ENCODE data around the gene CATSPERD.

Gene CATSPERD

GRCh38 chr19:5806905-5807304, 86.5 kb downstream of the CATSPERD start:
- TF ChIP-seq GATA3 (IDR thresholded peaks at IDR 0.05; ENCODE audit: low read depth, low read length) (no peak), GATA2 (IDR thresholded peaks at IDR 0.05; ENCODE audit: low read depth, low read length) (no peak)

GRCh38 chr19:5808120-5808816, 87.8 kb downstream of the CATSPERD start:
- TF ChIP-seq GATA2 (IDR thresholded peaks at IDR 0.05; ENCODE audit: low read depth, low read length) (no peak), GATA3 (IDR thresholded peaks at IDR 0.05; ENCODE audit: low read depth, low read length) (no peak)

- TF ChIP-seq GATA3 (IDR thresholded peaks at IDR 0.05; ENCODE audit: low read depth, low read length) = no peak
- no peak for TF ChIP-seq GATA2 (IDR thresholded peaks at IDR 0.05; ENCODE audit: low read depth, low read length)
Observed at GRCh38 chr19:5809053-5809452, 88.6 kb downstream of the CATSPERD start.

- TF ChIP-seq GATA3 (IDR thresholded peaks at IDR 0.05; ENCODE audit: low read depth, low read length) (no peak), GATA2 (IDR thresholded peaks at IDR 0.05; ENCODE audit: low read depth, low read length) (no peak)
Observed at GRCh38 chr19:5809469-5809868, 89.0 kb downstream of the CATSPERD start.

GRCh38 chr19:5811117-5811516, 90.7 kb downstream of the CATSPERD start:
- TF ChIP-seq GATA2 (IDR thresholded peaks at IDR 0.05; ENCODE audit: low read depth, low read length) (no peak), GATA3 (IDR thresholded peaks at IDR 0.05; ENCODE audit: low read depth, low read length) (no peak)

- TF ChIP-seq GATA3 (IDR thresholded peaks at IDR 0.05; ENCODE audit: low read depth, low read length) (no peak), GATA2 (IDR thresholded peaks at IDR 0.05; ENCODE audit: low read depth, low read length) (no peak)
Observed at GRCh38 chr19:5814123-5814851, 93.8 kb downstream of the CATSPERD start.

GRCh38 chr19:5814852-5815246, 94.4 kb downstream of the CATSPERD start:
- TF ChIP-seq GATA2 (IDR thresholded peaks at IDR 0.05; ENCODE audit: low read depth, low read length) (no peak), GATA3 (IDR thresholded peaks at IDR 0.05; ENCODE audit: low read depth, low read length) (no peak)

- no peak for TF ChIP-seq GATA3 (IDR thresholded peaks at IDR 0.05; ENCODE audit: low read depth, low read length)
- TF ChIP-seq GATA2 (IDR thresholded peaks at IDR 0.05; ENCODE audit: low read depth, low read length) = no peak
Observed at GRCh38 chr19:5817218-5817617, 96.8 kb downstream of the CATSPERD start.

GRCh38 chr19:5818594-5818993, 98.2 kb downstream of the CATSPERD start:
- TF ChIP-seq GATA3 (IDR thresholded peaks at IDR 0.05; ENCODE audit: low read depth, low read length) = no peak
- TF ChIP-seq GATA2 (IDR thresholded peaks at IDR 0.05; ENCODE audit: low read depth, low read length) = no peak

GRCh38 chr19:5820785-5821184, 100.3 kb downstream of the CATSPERD start:
- TF ChIP-seq GATA2 (IDR thresholded peaks at IDR 0.05; ENCODE audit: low read depth, low read length) (no peak), GATA3 (IDR thresholded peaks at IDR 0.05; ENCODE audit: low read depth, low read length) (no peak)

- TF ChIP-seq GATA3 (IDR thresholded peaks at IDR 0.05; ENCODE audit: low read depth, low read length) (no peak), GATA2 (IDR thresholded peaks at IDR 0.05; ENCODE audit: low read depth, low read length) (no peak)
Observed at GRCh38 chr19:5821521-5822180, 101.2 kb downstream of the CATSPERD start.

GRCh38 chr19:5822181-5822844, 101.9 kb downstream of the CATSPERD start:
- TF ChIP-seq GATA2 (IDR thresholded peaks at IDR 0.05; ENCODE audit: low read depth, low read length) (no peak), GATA3 (IDR thresholded peaks at IDR 0.05; ENCODE audit: low read depth, low read length) (no peak)

GRCh38 chr19:5823579-5824281, 103.3 kb downstream of the CATSPERD start:
- TF ChIP-seq GATA3 (IDR thresholded peaks at IDR 0.05; ENCODE audit: low read depth, low read length) = no peak
- TF ChIP-seq GATA2 (IDR thresholded peaks at IDR 0.05; ENCODE audit: low read depth, low read length) = no peak

GRCh38 chr19:5824751-5825150, 104.3 kb downstream of the CATSPERD start:
- TF ChIP-seq GATA2 (IDR thresholded peaks at IDR 0.05; ENCODE audit: low read depth, low read length) (no peak), GATA3 (IDR thresholded peaks at IDR 0.05; ENCODE audit: low read depth, low read length) (no peak)
